Activated T-helper 1 cell treated with Interleukin-2 at 50 U/mL for 16 hours (primary cell): ENCODE results near the gene GOLGA6B.
"Not testable (repeated sequence)": the region's sequence is repeated elsewhere in the genome, so short reads cannot be mapped to it uniquely, and the experiment has no call there.

Experiments
- DNase-seq: peaks from one replicate; pipeline ENCODE4 v3.0.0-alpha.2; 2020; ENCODE audit warnings: low read depth

Gene GOLGA6B

DNA sequence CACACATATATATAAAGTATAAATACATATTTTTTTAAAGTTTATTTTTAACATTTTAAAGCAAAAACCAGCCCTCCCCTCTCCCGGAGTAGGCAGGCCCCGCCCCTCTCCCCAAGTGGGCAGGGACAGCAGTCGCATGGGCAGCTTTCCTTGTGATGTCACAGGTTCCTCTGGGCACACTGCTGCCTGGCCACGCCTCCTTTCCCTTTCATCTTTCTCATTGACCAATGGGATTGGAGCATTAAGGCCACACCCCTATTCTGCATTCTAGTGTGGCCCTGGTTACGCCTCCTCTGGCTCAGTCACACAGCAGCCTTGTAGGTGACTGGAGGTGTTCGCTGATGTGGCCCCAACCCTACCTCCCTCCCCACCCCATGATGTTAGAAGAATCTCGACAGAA is at the start of gene GOLGA6B:
GOLGA6B (plus strand) TSS at position 301 of the 400 bp plus-strand sequence; CDS start at position 342, 41 bp downstream.
- DNase-seq: not testable (repeated sequence)

DNA sequence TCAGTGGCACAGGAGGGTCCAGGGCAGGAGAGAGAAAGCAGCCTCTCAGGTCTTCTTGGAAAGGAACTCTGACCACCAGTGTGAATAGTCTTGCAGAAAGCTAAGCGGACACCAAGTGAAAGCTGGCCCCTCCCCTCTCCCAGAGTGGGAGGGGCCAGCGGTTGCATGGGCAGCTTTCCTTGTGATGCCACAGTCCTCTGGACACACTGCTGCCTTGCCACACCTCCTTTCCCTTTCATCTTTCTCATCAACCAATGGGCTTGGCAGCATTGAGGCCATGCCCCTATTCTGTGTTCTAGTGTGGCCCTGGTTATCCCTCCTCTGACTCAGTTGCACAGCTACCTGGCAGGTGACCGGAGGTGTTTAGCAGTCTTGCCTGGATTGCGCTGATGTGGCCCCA is 49.7 kb upstream of the GOLGA6B start:
- no peak for DNase-seq

DNA sequence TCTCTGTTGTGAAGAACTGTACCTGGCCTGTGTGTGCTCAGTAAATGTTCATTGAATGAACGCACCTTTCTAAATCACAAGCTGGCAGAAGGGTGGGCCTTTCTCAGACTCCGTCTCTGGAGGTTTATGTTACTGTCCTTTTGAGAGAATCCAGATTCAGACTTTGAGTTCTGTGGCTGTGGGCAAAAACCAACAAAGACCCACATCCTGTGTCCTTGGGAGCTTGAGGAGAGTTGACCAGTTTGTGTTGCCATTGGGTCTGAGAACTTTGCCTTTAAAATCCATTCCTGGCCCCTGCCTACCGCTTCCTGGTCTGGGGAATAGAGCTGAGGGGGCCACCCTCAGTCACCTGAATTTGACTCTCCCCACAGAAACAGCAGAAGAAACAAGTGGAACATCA is 46.4 kb upstream of the GOLGA6B start:
- DNase-seq: not testable (repeated sequence)

DNA sequence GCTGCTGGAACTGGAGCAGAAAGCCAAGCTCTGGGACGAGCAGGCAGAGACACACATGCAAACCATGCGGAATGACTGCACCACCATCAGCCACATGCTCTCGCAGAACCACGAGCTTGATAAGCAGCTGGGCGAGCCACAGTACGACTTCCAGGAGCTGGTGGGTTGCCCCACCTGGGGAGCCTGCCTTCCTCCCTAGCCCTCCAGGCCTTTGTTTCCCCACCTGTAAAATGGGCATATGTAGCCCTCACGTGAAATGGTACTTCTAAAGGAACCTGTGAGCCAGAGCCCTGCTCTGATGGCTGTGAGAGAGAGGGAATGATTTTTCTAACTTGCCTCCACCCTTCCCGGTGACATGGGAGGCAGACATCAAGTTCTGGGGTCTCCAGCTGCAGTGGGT is 44.6 kb upstream of the GOLGA6B start:
- no peak for DNase-seq

DNA sequence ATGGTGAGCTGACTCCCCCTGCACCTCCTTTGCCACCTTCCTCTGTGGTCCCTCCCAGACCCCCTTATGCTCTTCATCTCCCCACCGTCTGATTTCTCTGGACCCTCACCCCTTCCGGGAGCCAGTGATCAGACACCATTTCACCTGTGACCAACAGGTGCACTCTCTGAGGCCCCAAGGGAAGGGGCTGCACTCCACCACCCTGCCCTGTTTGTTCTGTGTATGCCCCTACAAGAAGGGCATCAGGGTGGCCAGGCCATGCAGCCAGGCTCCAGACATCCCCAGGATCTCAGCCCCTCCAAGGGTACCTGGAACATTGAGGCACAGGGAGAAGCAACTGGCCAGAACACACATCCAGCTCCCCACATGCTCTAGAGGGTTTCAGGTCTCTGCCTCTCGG is 42.2 kb upstream of the GOLGA6B start:
- not testable (repeated sequence) for DNase-seq

DNA sequence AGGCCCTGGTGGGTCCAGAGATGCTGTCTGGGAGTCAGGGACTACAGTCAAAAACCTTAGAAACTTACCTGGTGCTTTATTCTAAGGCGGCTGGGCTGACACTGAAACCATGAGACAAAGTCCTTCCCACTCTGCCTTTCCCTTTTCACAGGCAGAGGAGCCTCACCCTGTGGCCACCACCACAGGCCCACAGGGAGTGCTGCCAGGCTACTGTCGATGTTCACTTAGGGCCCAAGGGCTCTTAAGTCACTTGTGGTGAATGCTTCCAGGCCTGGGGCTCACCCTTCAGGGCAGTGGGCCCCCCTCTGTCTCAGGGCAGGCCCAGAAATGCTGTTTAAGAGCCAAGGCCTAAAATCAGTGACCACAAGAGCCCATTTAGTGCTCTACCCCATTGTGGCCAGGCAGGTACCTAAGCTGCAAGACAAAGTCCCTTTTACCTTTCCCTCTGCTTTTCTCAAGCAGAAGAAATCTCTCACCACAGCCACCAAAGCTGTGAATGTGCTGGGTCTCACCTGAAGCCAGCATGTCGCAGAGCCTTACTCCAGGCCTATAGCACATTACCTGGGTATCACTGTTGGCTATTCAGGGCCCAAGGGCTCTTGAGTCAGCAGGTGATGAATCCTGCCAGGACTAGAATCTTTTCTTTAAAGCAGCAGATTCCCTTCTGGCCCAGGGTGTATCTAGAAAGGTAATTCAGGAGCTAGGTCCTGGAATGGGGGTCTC is 39.5 kb upstream of the GOLGA6B start:
- no peak for DNase-seq

DNA sequence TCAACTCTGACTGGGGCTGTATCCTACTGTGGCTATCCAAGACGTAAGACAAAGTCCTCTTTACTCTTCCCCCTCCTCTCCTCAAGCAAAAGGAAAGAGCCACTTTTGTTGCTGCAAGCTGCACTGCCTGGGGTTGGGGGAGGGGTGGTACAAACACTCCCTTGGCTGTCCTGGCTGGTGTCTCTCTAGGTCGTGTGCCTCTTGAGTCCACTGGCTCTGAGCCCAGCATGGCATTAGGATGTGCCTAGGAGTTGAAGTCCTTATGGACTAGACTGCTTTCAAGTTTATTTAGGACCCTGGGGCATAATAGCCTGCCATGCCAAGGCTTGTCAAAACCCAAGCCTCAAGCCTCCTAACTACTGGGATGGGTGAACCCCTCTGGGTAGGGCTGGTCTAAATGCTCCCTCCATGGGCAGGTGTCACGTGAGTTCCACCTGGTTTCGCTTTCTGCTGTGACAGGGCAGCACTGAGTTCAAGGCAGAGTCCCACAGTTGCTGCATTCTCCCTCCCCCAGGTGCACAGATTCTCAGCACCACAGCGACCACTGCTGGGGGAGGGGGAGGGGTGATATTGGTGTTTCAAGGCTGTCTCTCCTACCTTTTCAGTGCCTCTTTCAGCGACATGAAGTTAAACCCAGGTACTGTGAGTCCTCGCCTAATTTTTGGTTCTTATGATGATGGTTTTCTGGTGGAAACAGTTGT is 38.8 kb upstream of the GOLGA6B start:
- DNase-seq: not testable (repeated sequence)

- no peak for DNase-seq
These were observed 37.8 kb upstream of the GOLGA6B start for GRCh38 chr15:72616491-72617210.

DNA sequence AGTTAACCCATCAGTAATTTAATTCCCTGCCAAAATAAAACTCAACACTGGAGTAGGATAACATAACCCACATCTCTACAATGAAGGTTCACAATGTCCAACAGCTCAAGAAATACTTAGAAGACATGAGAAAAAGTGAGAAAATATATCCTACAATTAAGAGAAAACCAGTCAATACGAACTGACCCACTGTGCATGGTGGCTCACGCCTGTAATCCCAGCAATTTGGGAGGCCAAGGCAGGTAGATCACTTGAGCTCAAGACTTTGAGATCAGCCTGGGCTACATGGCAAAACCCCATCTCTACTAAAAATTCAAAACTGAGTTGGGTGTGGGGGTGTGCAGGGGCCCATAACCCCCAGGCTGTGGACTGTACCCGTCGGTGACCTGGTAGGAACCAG is 30.6 kb upstream of the GOLGA6B start:
- DNase-seq: not testable (repeated sequence)

DNA sequence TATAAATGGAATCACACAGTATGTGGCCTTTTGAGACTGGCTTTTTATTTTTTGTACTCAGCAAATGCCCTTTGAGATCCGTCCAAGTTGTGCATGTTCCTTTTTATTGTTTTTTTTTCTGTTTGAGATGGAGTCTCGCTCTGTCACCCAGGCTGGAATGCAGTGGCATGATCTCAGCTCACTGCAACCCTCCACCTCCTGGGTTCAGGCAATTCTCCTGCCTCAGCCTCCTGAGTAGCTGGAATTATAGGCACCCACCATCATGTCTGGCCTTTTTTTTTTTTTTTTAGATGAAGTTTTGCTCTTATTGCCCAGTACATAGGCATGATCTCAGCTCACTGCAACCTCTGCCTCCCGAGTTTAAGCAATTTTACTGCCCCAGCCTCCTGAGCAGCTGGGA is 28.3 kb upstream of the GOLGA6B start:
- DNase-seq: not testable (repeated sequence)

DNA sequence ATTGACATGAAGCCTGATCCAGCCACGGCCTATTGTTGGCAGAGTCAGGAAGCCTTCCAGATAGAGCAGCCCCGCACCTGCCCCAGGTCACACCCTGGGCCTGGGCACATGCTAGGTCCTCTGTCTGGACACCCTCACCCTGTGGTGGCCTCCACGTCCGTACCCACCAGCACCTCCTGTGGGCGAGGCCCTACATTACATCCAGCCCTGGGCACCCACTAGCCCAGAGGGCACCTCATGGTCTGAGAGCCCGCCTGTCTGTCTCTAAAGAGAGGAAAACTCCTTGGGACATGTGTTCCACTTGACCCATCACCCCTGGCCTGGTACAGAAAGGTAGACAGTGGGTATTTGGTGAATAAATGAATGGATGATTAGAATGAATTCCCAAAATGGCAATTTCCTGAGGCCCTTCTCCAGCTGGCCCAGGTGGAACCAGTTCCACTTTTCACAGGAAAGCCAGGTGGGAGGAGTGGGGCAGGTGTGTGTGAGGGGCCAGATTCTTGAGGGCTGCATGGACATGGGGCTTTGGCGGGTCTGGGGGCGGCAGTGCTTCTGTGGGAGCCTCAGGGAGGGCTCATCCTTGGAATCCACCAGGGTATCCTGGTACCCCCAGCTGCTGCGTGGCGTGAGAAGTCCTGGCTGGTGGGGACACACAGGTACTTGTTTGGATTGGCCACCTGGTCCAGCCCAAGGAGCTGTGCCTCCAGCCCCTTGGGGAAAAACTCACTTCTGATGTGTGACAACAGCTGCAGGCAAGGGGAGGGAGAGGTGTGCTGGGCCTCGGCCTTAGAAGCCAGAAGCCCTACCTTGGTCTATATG is 26.0 kb upstream of the GOLGA6B start:
- not testable (repeated sequence) for DNase-seq

GRCh38 chr15:72629068-72629570 is 25.4 kb upstream of the GOLGA6B start:
- not testable (repeated sequence) for DNase-seq

DNA sequence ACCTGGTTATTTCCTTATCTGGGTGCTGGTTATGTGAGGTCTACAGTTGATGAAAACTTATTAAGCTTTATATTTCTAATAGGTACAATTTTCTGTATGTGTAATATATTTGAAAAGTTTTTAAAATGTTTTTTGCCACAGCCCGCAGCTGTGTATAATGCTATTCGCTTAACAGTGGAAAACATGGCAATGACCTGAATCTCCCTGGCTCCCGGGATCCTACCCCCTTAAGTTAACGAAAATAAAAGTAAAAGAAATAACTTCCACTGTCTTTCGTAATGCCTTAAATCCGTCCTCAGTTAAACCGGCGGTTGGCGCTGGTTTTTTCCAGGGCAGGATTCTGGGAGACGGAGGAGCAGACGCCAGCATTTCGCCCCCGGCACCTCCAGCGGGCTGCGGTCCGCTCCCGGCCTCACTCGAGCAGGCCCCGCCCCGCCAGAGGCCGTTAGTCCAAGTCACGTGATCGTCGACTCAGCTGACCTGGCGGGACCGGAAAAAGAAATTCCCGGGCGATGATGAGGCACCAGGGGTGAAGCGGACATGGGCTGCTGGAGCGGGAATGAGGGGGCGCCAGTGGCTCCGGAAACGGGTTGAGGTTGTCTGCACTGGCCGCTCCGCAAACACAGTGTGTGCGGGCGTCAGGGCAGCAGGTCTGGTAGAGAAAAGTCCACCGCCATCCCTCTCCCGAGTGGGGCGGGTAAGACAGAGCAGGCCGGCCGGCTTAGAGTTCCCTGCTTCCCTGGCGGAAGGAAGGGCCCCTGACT is 17.8 kb upstream of the GOLGA6B start:
- not testable (repeated sequence) for DNase-seq

- not testable (repeated sequence) for DNase-seq
These were observed 14.6 kb upstream of the GOLGA6B start for GRCh38 chr15:72639759-72640483.

- DNase-seq: not testable (repeated sequence)
These were observed 12.2 kb upstream of the GOLGA6B start for GRCh38 chr15:72642271-72642670.

GRCh38 chr15:72648631-72649253 is 5.8 kb upstream of the GOLGA6B start:
- DNase-seq: not testable (repeated sequence)

GRCh38 chr15:72656014-72656413 is 1.5 kb downstream of the GOLGA6B start:
- DNase-seq: not testable (repeated sequence)

DNA sequence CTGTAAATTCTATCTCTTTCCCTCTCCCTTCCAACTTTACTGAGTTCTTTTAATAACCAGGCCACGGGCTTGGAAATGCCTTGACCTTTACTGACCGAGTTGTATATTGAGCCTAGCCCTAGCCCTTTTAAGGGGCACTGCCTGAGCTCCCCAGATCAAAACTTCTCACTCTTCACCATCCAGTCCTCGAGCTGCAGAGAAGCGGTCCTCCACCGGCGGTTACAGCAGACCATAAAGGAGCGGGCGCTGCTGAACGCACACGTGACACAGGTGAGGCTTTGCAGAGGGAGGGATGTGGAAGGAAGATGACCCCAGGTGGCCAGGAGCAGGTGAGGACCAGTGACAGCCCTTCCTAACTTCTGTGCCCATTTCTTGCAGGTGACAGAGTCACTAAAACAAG is 6.6 kb downstream of the GOLGA6B start:
- not testable (repeated sequence) for DNase-seq

GRCh38 chr15:72663931-72664330 is 9.4 kb downstream of the GOLGA6B start:
- DNase-seq: not testable (repeated sequence)

DNA sequence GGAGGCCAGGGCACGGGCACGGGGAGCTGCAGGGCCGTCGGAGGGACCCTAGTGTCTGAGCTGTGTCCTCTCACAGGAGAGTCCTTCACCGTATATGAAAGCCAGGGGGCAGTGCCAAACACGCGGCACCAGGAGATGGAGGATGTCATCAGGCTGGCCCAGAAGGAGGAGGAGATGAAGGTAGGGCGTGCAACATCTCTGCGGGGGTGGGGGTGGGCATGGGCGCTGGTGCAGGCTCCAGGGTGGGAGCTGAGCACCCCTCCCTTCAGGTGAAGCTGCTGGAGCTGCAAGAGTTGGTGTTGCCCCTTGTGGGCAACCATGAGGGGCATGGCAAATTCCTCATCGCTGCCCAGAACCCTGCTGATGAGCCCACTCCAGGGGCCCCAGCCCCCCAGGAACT is 11.2 kb downstream of the GOLGA6B start:
- not testable (repeated sequence) for DNase-seq
